IMR-90 (cell line): ENCODE data around the gene LARP4B.

ENCODE experiments used
- BHLHE40 ChIP-seq: fragments of 150-350 bp; IDR thresholded peaks from 2 replicates; pipeline ENCODE4 v1.6.1; 2016; ENCODE audit warnings: mild to moderate bottlenecking, low read depth, low read length
- CEBPB ChIP-seq: IDR thresholded peaks from 2 replicates; pipeline ENCODE4 v1.6.1; 2012; ENCODE audit warnings: low read depth, low read length, improper control_type of control experiment
- MXI1 ChIP-seq: IDR thresholded peaks from 2 replicates; pipeline ENCODE4 v1.6.1; 2012; ENCODE audit warnings: low read depth, mild to moderate bottlenecking, low read length, moderate library complexity, borderline replicate concordance
- NFE2L2 ChIP-seq: fragments of 150-350 bp; IDR thresholded peaks from 2 replicates; pipeline ENCODE4 v1.6.1; 2016; ENCODE audit warnings: low read depth, mild to moderate bottlenecking, low read length
- POLR2A ChIP-seq: IDR thresholded peaks from 2 replicates; pipeline ENCODE4 v1.6.1; 2012; ENCODE audit warnings: mild to moderate bottlenecking, low read depth, low read length
- RAD21 ChIP-seq: IDR thresholded peaks from 2 replicates; pipeline ENCODE4 v1.6.1; 2012; ENCODE audit warnings: low read length, improper control_type of control experiment
- RCOR1 ChIP-seq: IDR thresholded peaks from 2 replicates; pipeline ENCODE4 v1.6.1; 2012; ENCODE audit warnings: mild to moderate bottlenecking, low read length, improper control_type of control experiment; ENCODE audit not compliant: insufficient replicate concordance
- TF ChIP-seq, protein P1 (sequence below): conservative IDR thresholded peaks from 2 replicates; pipeline ENCODE4 v1.5.1; 2012; ENCODE audit warnings: mild to moderate bottlenecking, low read depth, low read length, improper control_type of control experiment

DNA sequence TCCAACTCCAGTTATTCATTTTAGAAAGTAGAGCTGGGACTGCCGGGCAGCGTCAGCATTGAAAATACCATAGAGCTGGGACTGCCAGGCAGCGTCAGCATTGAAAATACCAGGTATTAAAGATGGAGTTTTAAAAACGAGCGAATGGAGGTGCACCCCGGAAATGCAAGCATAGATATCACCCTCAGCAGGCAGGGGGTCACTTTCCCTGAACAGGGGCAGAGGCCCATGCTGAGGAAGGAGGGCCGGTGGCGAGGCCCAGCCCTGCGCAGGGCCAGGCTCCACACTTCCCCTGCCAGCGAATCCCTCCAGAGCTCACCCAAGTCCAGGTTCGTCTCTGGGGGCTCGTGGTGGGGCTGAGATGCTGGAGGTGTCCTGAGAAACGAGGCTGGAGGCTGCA is 157.3 kb downstream of the LARP4B start:
- TF ChIP-seq, protein P1, sequence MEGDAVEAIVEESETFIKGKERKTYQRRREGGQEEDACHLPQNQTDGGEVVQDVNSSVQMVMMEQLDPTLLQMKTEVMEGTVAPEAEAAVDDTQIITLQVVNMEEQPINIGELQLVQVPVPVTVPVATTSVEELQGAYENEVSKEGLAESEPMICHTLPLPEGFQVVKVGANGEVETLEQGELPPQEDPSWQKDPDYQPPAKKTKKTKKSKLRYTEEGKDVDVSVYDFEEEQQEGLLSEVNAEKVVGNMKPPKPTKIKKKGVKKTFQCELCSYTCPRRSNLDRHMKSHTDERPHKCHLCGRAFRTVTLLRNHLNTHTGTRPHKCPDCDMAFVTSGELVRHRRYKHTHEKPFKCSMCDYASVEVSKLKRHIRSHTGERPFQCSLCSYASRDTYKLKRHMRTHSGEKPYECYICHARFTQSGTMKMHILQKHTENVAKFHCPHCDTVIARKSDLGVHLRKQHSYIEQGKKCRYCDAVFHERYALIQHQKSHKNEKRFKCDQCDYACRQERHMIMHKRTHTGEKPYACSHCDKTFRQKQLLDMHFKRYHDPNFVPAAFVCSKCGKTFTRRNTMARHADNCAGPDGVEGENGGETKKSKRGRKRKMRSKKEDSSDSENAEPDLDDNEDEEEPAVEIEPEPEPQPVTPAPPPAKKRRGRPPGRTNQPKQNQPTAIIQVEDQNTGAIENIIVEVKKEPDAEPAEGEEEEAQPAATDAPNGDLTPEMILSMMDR = no peak
- TF ChIP-seq RAD21 (no peak), POLR2A (no peak), MXI1 (no peak), CEBPB (no peak), BHLHE40 (no peak), NFE2L2 (no peak), RCOR1 (no peak)
